PC-3 (cell line): ENCODE results near the gene GRHPR.

Source experiments
- EZH2 ChIP-seq: fragments of 300-600 bp; sonication (generic); IDR thresholded peaks from one replicate; pipeline ENCODE4 v1.6.1; 2017; ENCODE audit warnings: antibody characterized with exemption, mild to moderate bottlenecking, low read length; ENCODE audit not compliant: unreplicated experiment
- TF ChIP-seq, protein P1 (sequence below): fragments of 300-600 bp; sonication (generic); conservative IDR thresholded peaks from 2 replicates; pipeline ENCODE4 v1.5.1; 2017; ENCODE audit warnings: antibody characterized with exemption, low read depth, mild to moderate bottlenecking, low read length

DNA sequence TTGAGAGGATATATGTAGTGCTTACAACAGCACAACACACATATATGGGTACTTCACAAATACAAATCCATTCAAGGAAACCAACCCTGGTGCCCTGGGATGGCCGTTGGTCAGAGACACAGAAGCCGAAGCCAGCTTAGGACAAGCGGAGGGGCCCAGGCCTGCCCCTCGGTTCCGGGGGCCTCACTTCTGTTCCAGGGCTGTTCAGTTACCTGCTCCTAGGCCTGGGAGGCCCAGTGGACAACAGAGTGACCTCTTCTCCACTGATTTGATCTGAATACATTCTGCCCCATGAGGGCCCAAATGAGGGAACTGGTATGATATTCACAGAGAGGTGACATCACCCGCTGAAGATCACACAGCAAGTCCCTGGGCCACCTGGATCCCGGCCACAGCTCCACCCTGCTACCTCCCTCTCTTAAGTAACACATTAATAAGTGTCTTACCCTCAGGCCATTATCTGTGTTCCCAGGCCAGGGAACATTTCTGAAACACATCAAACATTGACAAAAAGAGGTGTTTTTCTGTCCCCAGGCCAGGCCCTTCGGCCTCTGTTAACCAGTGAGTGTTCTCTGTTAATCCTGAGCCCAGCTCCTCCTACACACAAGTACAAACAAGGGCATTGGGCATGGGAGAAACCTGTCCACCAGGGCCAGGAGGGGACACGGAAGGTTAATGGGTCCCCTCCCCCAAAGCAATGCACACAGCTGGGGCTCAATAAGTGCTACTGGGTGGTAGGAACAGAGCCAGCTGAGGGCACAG, 4.5 kb upstream of the GRHPR start:
- TF ChIP-seq, protein P1, sequence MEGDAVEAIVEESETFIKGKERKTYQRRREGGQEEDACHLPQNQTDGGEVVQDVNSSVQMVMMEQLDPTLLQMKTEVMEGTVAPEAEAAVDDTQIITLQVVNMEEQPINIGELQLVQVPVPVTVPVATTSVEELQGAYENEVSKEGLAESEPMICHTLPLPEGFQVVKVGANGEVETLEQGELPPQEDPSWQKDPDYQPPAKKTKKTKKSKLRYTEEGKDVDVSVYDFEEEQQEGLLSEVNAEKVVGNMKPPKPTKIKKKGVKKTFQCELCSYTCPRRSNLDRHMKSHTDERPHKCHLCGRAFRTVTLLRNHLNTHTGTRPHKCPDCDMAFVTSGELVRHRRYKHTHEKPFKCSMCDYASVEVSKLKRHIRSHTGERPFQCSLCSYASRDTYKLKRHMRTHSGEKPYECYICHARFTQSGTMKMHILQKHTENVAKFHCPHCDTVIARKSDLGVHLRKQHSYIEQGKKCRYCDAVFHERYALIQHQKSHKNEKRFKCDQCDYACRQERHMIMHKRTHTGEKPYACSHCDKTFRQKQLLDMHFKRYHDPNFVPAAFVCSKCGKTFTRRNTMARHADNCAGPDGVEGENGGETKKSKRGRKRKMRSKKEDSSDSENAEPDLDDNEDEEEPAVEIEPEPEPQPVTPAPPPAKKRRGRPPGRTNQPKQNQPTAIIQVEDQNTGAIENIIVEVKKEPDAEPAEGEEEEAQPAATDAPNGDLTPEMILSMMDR: no peak
- no peak for TF ChIP-seq EZH2
